H9 (cell line): ENCODE data around the gene UTP14A. TPM values are rescaled to one million over a fixed set of nuclear protein-coding genes. Genes with fewer than 3 reads are reported as not detected.

Source experiments
- DNase-seq: peaks from one replicate; pipeline ENCODE4 v3.0.0-alpha.2; 2017
- H2AFZ ChIP-seq: one replicate; pipeline ENCODE4 v1.6.1; 2013; ENCODE audit warnings: mild to moderate bottlenecking, low read length, control low read depth, moderate library complexity
- H2AK5ac ChIP-seq: 2 replicates; pipeline ENCODE4 v1.6.1; 2013; ENCODE audit warnings: low read length, control low read depth, mixed read lengths; ENCODE audit not compliant: insufficient read length
- H2BK120ac ChIP-seq: one replicate; pipeline ENCODE4 v1.6.1; 2013; ENCODE audit warnings: low read depth, mild to moderate bottlenecking, low read length, control low read depth, inconsistent platforms; ENCODE audit not compliant: poor library complexity, severe bottlenecking
- H2BK12ac ChIP-seq: 2 replicates; pipeline ENCODE4 v1.6.1; 2013; ENCODE audit warnings: low read length, control low read depth, mixed read lengths, low read depth; ENCODE audit not compliant: insufficient read length
- H2BK15ac ChIP-seq: 2 replicates; pipeline ENCODE4 v1.6.1; 2013; ENCODE audit warnings: low read depth, low read length, control low read depth
- H2BK20ac ChIP-seq: one replicate; pipeline ENCODE4 v1.6.1; 2013; ENCODE audit warnings: low read depth, mild to moderate bottlenecking, low read length, control low read depth, inconsistent platforms; ENCODE audit not compliant: poor library complexity, severe bottlenecking
- H2BK5ac ChIP-seq: 2 replicates; pipeline ENCODE4 v1.6.1; 2013; ENCODE audit warnings: low read length, control low read depth, mixed read lengths; ENCODE audit not compliant: insufficient read length
- H3K14ac ChIP-seq: 2 replicates; pipeline ENCODE4 v1.6.1; 2013; ENCODE audit warnings: low read length, control low read depth; ENCODE audit not compliant: insufficient read depth
- H3K18ac ChIP-seq: 2 replicates; pipeline ENCODE4 v1.6.1; 2013; ENCODE audit warnings: low read depth, mild to moderate bottlenecking, mixed read lengths, low read length, control low read depth; ENCODE audit not compliant: insufficient read length
- H3K23ac ChIP-seq: 2 replicates; pipeline ENCODE4 v1.6.1; 2013; ENCODE audit warnings: low read length, control low read depth, mixed read lengths, low read depth; ENCODE audit not compliant: insufficient read length
- H3K23me2 ChIP-seq: 2 replicates; pipeline ENCODE4 v1.6.1; 2013; ENCODE audit warnings: low read depth, mild to moderate bottlenecking, mixed read lengths, low read length, control low read depth; ENCODE audit not compliant: insufficient read length, poor library complexity, severe bottlenecking
- H3K27ac ChIP-seq: 2 replicates; pipeline ENCODE4 v1.5.1; 2013; ENCODE audit warnings: low read length, control low read depth, mixed read lengths, low read depth; ENCODE audit not compliant: insufficient read length
- H3K27me3 ChIP-seq: 2 replicates; pipeline ENCODE4 v1.6.1; 2013; ENCODE audit warnings: low read length, control low read depth, inconsistent platforms; ENCODE audit not compliant: insufficient read depth
- H3K4ac ChIP-seq: 2 replicates; pipeline ENCODE4 v1.6.1; 2013; ENCODE audit warnings: low read depth, mild to moderate bottlenecking, control low read depth, inconsistent platforms, low read length, moderate library complexity
- H3K4me1 ChIP-seq: 2 replicates; pipeline ENCODE4 v1.6.1; 2013; ENCODE audit warnings: low read length, control low read depth, inconsistent platforms; ENCODE audit not compliant: insufficient read depth
- H3K4me2 ChIP-seq: 2 replicates; pipeline ENCODE4 v1.6.1; 2013; ENCODE audit warnings: low read length, control low read depth, mixed read lengths; ENCODE audit not compliant: insufficient read length, insufficient read depth
- H3K56ac ChIP-seq: 2 replicates; pipeline ENCODE4 v1.6.1; 2013; ENCODE audit warnings: low read depth, mild to moderate bottlenecking, mixed read lengths, low read length, control low read depth; ENCODE audit not compliant: insufficient read length
- H3K79me1 ChIP-seq: 2 replicates; pipeline ENCODE4 v1.6.1; 2013; ENCODE audit warnings: low read depth, mild to moderate bottlenecking, moderate library complexity, low read length, control low read depth, inconsistent platforms; ENCODE audit not compliant: insufficient read depth, poor library complexity, severe bottlenecking
- H3K79me2 ChIP-seq: 2 replicates; pipeline ENCODE4 v1.6.1; 2013; ENCODE audit warnings: low read length, control low read depth, inconsistent platforms; ENCODE audit not compliant: insufficient read depth
- H3K9ac ChIP-seq: 2 replicates; pipeline ENCODE4 v1.6.1; 2013; ENCODE audit warnings: low read length, control low read depth, mixed read lengths; ENCODE audit not compliant: insufficient read length; ENCODE audit errors: extremely low read depth
- H3K9me3 ChIP-seq: one replicate; pipeline ENCODE4 v1.6.1; 2013; ENCODE audit warnings: low read depth, low read length, inconsistent platforms; ENCODE audit not compliant: control insufficient read depth
- H3T11ph ChIP-seq: one replicate; pipeline ENCODE4 v1.6.1; 2013; ENCODE audit warnings: mild to moderate bottlenecking, low read length, control low read depth, inconsistent platforms
- H4K20me1 ChIP-seq: one replicate; pipeline ENCODE4 v1.6.1; 2013; ENCODE audit not compliant: control insufficient read depth, insufficient read length, insufficient read depth
- H4K5ac ChIP-seq: 2 replicates; pipeline ENCODE4 v1.6.1; 2013; ENCODE audit warnings: low read depth, mild to moderate bottlenecking, mixed read lengths, low read length, control low read depth; ENCODE audit not compliant: insufficient read length
- H4K8ac ChIP-seq: replicated peaks from 2 replicates; pipeline ENCODE4 v1.6.1; 2013; ENCODE audit warnings: low read length, control low read depth, mixed read lengths, low read depth; ENCODE audit not compliant: insufficient read length
- H4K91ac ChIP-seq: 2 replicates; pipeline ENCODE4 v1.6.1; 2013; ENCODE audit warnings: low read depth, mild to moderate bottlenecking, moderate library complexity, mixed read lengths, low read length, control low read depth; ENCODE audit not compliant: insufficient read length
- H3K27ac Mint-ChIP-seq, 3 experiments: 2 replicates in 2 of 3; 3 replicates in 1 of 3; pipeline ENCODE4 v1.8.0; 2020 to 2021; ENCODE audit warnings: mixed read lengths in 3 of 3, mild to moderate bottlenecking in 1 of 3, moderate library complexity in 1 of 3
- H3K27me3 Mint-ChIP-seq: 2 replicates; pipeline ENCODE4 v1.8.0; 2021; ENCODE audit warnings: low read depth, mild to moderate bottlenecking, moderate library complexity, mixed read lengths
- H3K36me3 Mint-ChIP-seq, 3 experiments: 2 replicates in 2 of 3; 3 replicates in 1 of 3; pipeline ENCODE4 v1.8.0; 2020 to 2021; ENCODE audit warnings: low read depth in 3 of 3, mixed read lengths in 3 of 3; ENCODE audit not compliant: insufficient read depth in 1 of 3
- H3K4me1 Mint-ChIP-seq, 2 experiments: 2 replicates each; pipeline ENCODE4 v1.8.0; 2020; ENCODE audit warnings: mixed read lengths in 2 of 2
- H3K4me3 Mint-ChIP-seq, 2 experiments: 2 replicates in 1 of 2; 3 replicates in 1 of 2; pipeline ENCODE4 v1.8.0; 2020 to 2021; ENCODE audit warnings: mild to moderate bottlenecking in 2 of 2, mixed read lengths in 2 of 2, moderate library complexity in 1 of 2
- H3K9me3 Mint-ChIP-seq, 2 experiments: 2 replicates in 1 of 2; 3 replicates in 1 of 2; pipeline ENCODE4 v1.8.0; 2020; ENCODE audit warnings: mild to moderate bottlenecking in 2 of 2, mixed read lengths in 2 of 2, moderate library complexity in 1 of 2
- CTCF ChIP-seq: fragments of 200-600 bp; sonication (generic); conservative IDR thresholded peaks from 3 replicates; pipeline ENCODE4 v1.8.0; 2021; ENCODE audit warnings: antibody characterized with exemption, mild to moderate bottlenecking
- WGBS: extraction: QIAGEN DNeasy Blood & Tissue Kit; methylation state at CpG from one replicate; pipeline ENCODE4 v1.1.7; 2013; ENCODE audit warnings: missing lambda C conversion rate, low lambda C conversion rate, mixed read lengths; ENCODE audit not compliant: insufficient read length; ENCODE audit errors: extremely low coverage; 5-methylcytosine and 5-hydroxymethylcytosine counted together
- total RNA-seq: library from RNA; stranded (reverse); gene quantifications from 2 replicates; pipeline ENCODE4 v1.2.1, GENCODE V29; 2021

The UTP14A gene
- total RNA-seq, 1 experiment from 2014 or later = 37.0 TPM

DNA sequence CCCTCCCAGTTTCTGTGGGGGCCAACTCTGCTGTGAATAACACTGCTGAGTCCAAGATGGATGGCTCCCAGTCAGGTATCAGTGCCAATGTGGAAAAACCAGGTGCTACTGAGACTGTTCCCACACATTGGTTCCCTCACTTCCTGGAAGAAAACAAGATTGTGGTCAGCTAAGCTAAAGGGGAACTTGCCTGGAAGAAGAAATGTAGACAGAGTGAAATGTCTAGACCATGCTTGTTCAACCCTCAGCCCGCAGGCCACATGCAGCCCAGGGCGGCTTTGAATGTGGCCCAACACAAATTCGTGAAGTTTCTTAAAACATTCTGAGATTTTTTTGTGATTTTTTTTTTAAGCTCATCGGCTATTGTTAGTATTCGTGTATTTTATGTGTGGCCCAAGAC is 28.6 kb upstream of the UTP14A start:
- H3K23me2 ChIP-seq = no peaks in the 10 kb centered on the region
- no peak overlapping the region for H4K8ac ChIP-seq
- Mint-ChIP-seq H3K36me3 (peaks cover 0 to 9% (median 5%) of the 10 kb centered on the region in 3 experiments; a peak in 3 of 7 replicates), H3K4me3 (no peak overlapping the region), H3K27me3 (no peaks in the 10 kb centered on the region; the same call in 1 of the 2 replicates), H3K9me3 (peaks cover 6 to 51% of the 10 kb centered on the region in 2 experiments; a peak in 4 of 5 replicates), H3K4me1 (peaks cover 0 to 3% of the 10 kb centered on the region in 2 experiments; a peak in 2 of 4 replicates), H3K27ac (peak overlapping the region in 1 of 3 experiments; percentile 79; a peak in 1 of 7 replicates)
- WGBS = no CpG with 5 or more reads among the region's 5 CpGs
- H2AFZ ChIP-seq = no peak overlapping the region
- no peak overlapping the region for H2BK15ac ChIP-seq
- peaks cover 20% of the 10 kb centered on the region for H3K9me3 ChIP-seq
- no peak overlapping the region for H2BK12ac ChIP-seq
- no peaks in the 10 kb centered on the region for H3K27me3 ChIP-seq
- no peaks in the 10 kb centered on the region for H4K20me1 ChIP-seq
- H3K79me1 ChIP-seq = no peaks in the 10 kb centered on the region
- no peak overlapping the region for H2AK5ac ChIP-seq
- no peak overlapping the region for H3K4ac ChIP-seq
- H3K4me1 ChIP-seq = no peaks in the 10 kb centered on the region
- no peak for TF ChIP-seq CTCF
- no peak for DNase-seq
- no peak overlapping the region for H3K4me2 ChIP-seq
- H4K5ac ChIP-seq = no peak overlapping the region
- H4K91ac ChIP-seq = no peak overlapping the region
- H3K23ac ChIP-seq = no peak overlapping the region
- no peak overlapping the region for H2BK120ac ChIP-seq
- no peak overlapping the region for H3K14ac ChIP-seq
- no peaks in the 10 kb centered on the region for H3K79me2 ChIP-seq
- no peak overlapping the region for H2BK20ac ChIP-seq
- no peak overlapping the region for H2BK5ac ChIP-seq
- H3K27ac ChIP-seq = peak overlapping the region; percentile 62
- no peak overlapping the region for H3T11ph ChIP-seq
- no peak overlapping the region for H3K9ac ChIP-seq
- no peak overlapping the region for H3K56ac ChIP-seq
- H3K18ac ChIP-seq = no peak overlapping the region
